DOHH2 (cell line): Measurements from ENCODE around the gene VPS8.

Experiments used
- H3F3A ChIP-seq: fragments of 200-600 bp; sonication (generic), shearing (Covaris generic); 2 replicates; pipeline ENCODE4 v1.6.0; 2016; ENCODE audit warnings: antibody characterized with exemption, mild to moderate bottlenecking; ENCODE audit not compliant: control insufficient read depth, insufficient read depth
- H3K27ac ChIP-seq: fragments of 200-600 bp; sonication (generic); 2 replicates; pipeline ENCODE4 v1.5.1; 2014; ENCODE audit warnings: low read depth, mild to moderate bottlenecking, low read length, moderate library complexity
- H3K27me3 ChIP-seq: fragments of 200-600 bp; sonication (generic); 2 replicates; pipeline ENCODE4 v1.6.1; 2014; ENCODE audit warnings: mild to moderate bottlenecking, low read length, mixed read lengths; ENCODE audit not compliant: control insufficient read depth
- H3K36me3 ChIP-seq: fragments of 200-600 bp; sonication (generic); 2 replicates; pipeline ENCODE4 v1.6.1; 2014; ENCODE audit warnings: mild to moderate bottlenecking, low read length, moderate library complexity, mixed read lengths; ENCODE audit not compliant: control insufficient read depth
- H3K4me1 ChIP-seq: fragments of 200-600 bp; sonication (generic); 2 replicates; pipeline ENCODE4 v1.6.1; 2014; ENCODE audit warnings: mild to moderate bottlenecking, low read length, mixed read lengths; ENCODE audit not compliant: control insufficient read depth
- H3K4me2 ChIP-seq: fragments of 200-600 bp; sonication (generic); 2 replicates; pipeline ENCODE4 v1.6.0; 2014; ENCODE audit warnings: mild to moderate bottlenecking, low read length, moderate library complexity
- H3K4me3 ChIP-seq: fragments of 200-600 bp; sonication (generic); 2 replicates; pipeline ENCODE4 v1.5.1; 2014; ENCODE audit warnings: mild to moderate bottlenecking, low read length, mixed read lengths
- H3K79me2 ChIP-seq: fragments of 200-600 bp; sonication (generic); 2 replicates; pipeline ENCODE4 v1.6.1; 2014; ENCODE audit warnings: mild to moderate bottlenecking, low read length, mixed read lengths; ENCODE audit not compliant: control insufficient read depth
- H3K9me2 ChIP-seq: fragments of 200-600 bp; sonication (generic); replicated peaks from 2 replicates; pipeline ENCODE4 v1.6.1; 2014; ENCODE audit warnings: mild to moderate bottlenecking, low read length, mixed read lengths; ENCODE audit not compliant: control insufficient read depth
- H3K9me3 ChIP-seq: fragments of 200-600 bp; sonication (generic); 2 replicates; pipeline ENCODE4 v1.6.1; 2014; ENCODE audit warnings: antibody characterized with exemption, low read length, mixed read lengths; ENCODE audit not compliant: control insufficient read depth, insufficient read depth
- H4K20me1 ChIP-seq: fragments of 200-600 bp; sonication (generic); 2 replicates; pipeline ENCODE4 v1.6.0; 2014; ENCODE audit warnings: low read depth, mild to moderate bottlenecking, antibody characterized with exemption, low read length, moderate library complexity; ENCODE audit not compliant: control insufficient read depth, insufficient read depth
- CTCF ChIP-seq: fragments of 200-600 bp; sonication (generic); IDR thresholded peaks from one replicate; pipeline ENCODE4 v1.5.1; 2014; ENCODE audit warnings: antibody characterized with exemption, mild to moderate bottlenecking, low read depth, low read length; ENCODE audit not compliant: poor library complexity, severe bottlenecking
- EZH2phosphoT487 ChIP-seq: fragments of 200-600 bp; sonication (generic); IDR thresholded peaks from 2 replicates; pipeline ENCODE4 v1.6.1; 2017; ENCODE audit warnings: borderline replicate concordance, mild to moderate bottlenecking, antibody characterized with exemption, low read length, moderate library complexity, mixed read lengths

Gene VPS8

GRCh38 chr3:184918750-184919149 is 106.8 kb downstream of the VPS8 start:
- H3K9me3 ChIP-seq = no peaks in the 10 kb centered on the region
- H3K9me2 ChIP-seq = no peaks in the 10 kb centered on the region
- no peak overlapping the region for H3K4me3 ChIP-seq
- H3K4me1 ChIP-seq = no peaks in the 10 kb centered on the region
- no peak overlapping the region for H3K27ac ChIP-seq
- no peaks in the 10 kb centered on the region for H3K79me2 ChIP-seq
- H3F3A ChIP-seq = no peaks in the 10 kb centered on the region
- H3K27me3 ChIP-seq = no peaks in the 10 kb centered on the region
- H3K4me2 ChIP-seq = no peak overlapping the region
- H4K20me1 ChIP-seq = no peaks in the 10 kb centered on the region
- no peak for TF ChIP-seq EZH2phosphoT487
- TF ChIP-seq CTCF = no peak
- no peaks in the 10 kb centered on the region for H3K36me3 ChIP-seq

DNA sequence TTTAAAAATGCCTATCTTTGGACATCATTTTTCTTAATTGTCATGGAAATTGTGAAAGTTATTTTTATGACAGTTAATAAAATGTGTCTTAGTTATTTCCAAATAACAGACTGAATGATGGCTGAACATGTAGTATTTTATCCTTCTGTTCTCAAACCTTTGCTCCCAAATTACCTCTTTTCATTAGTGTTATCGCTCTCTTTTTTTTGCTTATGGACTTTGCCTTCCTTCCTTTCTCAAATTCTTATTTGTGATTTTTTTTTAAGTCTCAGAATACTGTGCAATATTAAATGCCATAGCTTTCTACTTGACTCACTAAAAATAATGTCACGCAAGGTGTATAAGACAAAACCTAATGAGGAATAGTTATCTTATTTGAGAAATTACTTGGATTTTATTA is 107.7 kb downstream of the VPS8 start:
- no peak overlapping the region for H3K4me2 ChIP-seq
- H3K4me3 ChIP-seq = no peak overlapping the region
- H3K4me1 ChIP-seq = no peaks in the 10 kb centered on the region
- TF ChIP-seq CTCF = no peak
- TF ChIP-seq EZH2phosphoT487 = no peak
- H3K27ac ChIP-seq = no peak overlapping the region
- no peaks in the 10 kb centered on the region for H3K27me3 ChIP-seq
- H3K9me2 ChIP-seq = no peaks in the 10 kb centered on the region
- H3K9me3 ChIP-seq = no peaks in the 10 kb centered on the region
- no peaks in the 10 kb centered on the region for H3F3A ChIP-seq
- H4K20me1 ChIP-seq = no peaks in the 10 kb centered on the region
- no peaks in the 10 kb centered on the region for H3K79me2 ChIP-seq
- no peaks in the 10 kb centered on the region for H3K36me3 ChIP-seq

GRCh38 chr3:184924547-184924946 is 112.6 kb downstream of the VPS8 start:
- TF ChIP-seq CTCF (no peak), EZH2phosphoT487 (no peak)
- no peak overlapping the region for H3K4me3 ChIP-seq
- H3K36me3 ChIP-seq = peaks cover 3% of the 10 kb centered on the region; the same call in 1 of the 2 replicates
- H3F3A ChIP-seq = no peaks in the 10 kb centered on the region
- H3K4me1 ChIP-seq = no peaks in the 10 kb centered on the region
- no peak overlapping the region for H3K27ac ChIP-seq
- no peaks in the 10 kb centered on the region for H3K79me2 ChIP-seq
- no peaks in the 10 kb centered on the region for H3K9me3 ChIP-seq
- H3K9me2 ChIP-seq = no peaks in the 10 kb centered on the region
- no peaks in the 10 kb centered on the region for H4K20me1 ChIP-seq
- H3K4me2 ChIP-seq = no peak overlapping the region
- no peaks in the 10 kb centered on the region for H3K27me3 ChIP-seq
